ENCODE results near the gene CLIC1. TPM values are rescaled to one million over a fixed set of nuclear protein-coding genes. Genes with fewer than 3 reads are reported as not detected.

CLIC1 gene
- total RNA-seq, 4 donors from 2014 or later = 191 to 427 (median 276) TPM

- WGBS, 2 donors (ENCODE audit: low coverage in 1 of 2) = 71 to 83% methylated on average over 1 to 2 of the region's 6 CpGs
- H3K4me3 ChIP-seq = no peak overlapping the region
- H3K36me3 ChIP-seq = peaks cover 0 to 99% of the 10 kb centered on the region in 2 donors
- H3K9me3 ChIP-seq = no peaks in the 10 kb centered on the region
- ATAC-seq = no peak
- TF ChIP-seq CTCF (IDR thresholded peaks at IDR 0.05) = no peak
- TF ChIP-seq POLR2A (IDR thresholded peaks at IDR 0.05) = no peak
- TF ChIP-seq EP300 (IDR thresholded peaks at IDR 0.05) = no peak
- TF ChIP-seq POLR2AphosphoS5 (IDR thresholded peaks at IDR 0.05) = no peak
- no peaks in the 10 kb centered on the region for H3K27me3 ChIP-seq
- no peak overlapping the region for H3K27ac ChIP-seq
- H3K4me1 ChIP-seq = no peaks in the 10 kb centered on the region
These were observed 42.8 kb downstream of the CLIC1 start for GRCh38 chr6:31693535-31693934.

- Histone ChIP-seq H3K36me3 (peaks cover 0 to 100% of the 10 kb centered on the region in 2 donors), H3K4me1 (no peaks in the 10 kb centered on the region), H3K4me3 (no peak overlapping the region), H3K27me3 (no peaks in the 10 kb centered on the region), H3K27ac (no peak overlapping the region), H3K9me3 (no peaks in the 10 kb centered on the region)
- 51 to 80% methylated on average over 1 to 2 of the region's 9 CpGs for WGBS, 2 donors (ENCODE audit: low coverage in 1 of 2)
- no peak for TF ChIP-seq POLR2AphosphoS5 (IDR thresholded peaks at IDR 0.05)
- TF ChIP-seq CTCF (IDR thresholded peaks at IDR 0.05) = no peak
- no peak for TF ChIP-seq EP300 (IDR thresholded peaks at IDR 0.05)
- TF ChIP-seq POLR2A (IDR thresholded peaks at IDR 0.05) = no peak
- no peak for ATAC-seq
These were observed 43.4 kb downstream of the CLIC1 start for GRCh38 chr6:31692886-31693285.

GRCh38 chr6:31692353-31692752, 44.0 kb downstream of the CLIC1 start:
- WGBS, 2 donors (ENCODE audit: low coverage in 1 of 2) = 70 to 80% methylated on average over 2 of the region's 4 CpGs

GRCh38 chr6:31691564-31692108, 44.7 kb downstream of the CLIC1 start:
- TF ChIP-seq EP300 (IDR thresholded peaks at IDR 0.05) (no peak), CTCF (IDR thresholded peaks at IDR 0.05) (no peak), POLR2A (IDR thresholded peaks at IDR 0.05) (no peak), POLR2AphosphoS5 (IDR thresholded peaks at IDR 0.05) (no peak)
- Histone ChIP-seq H3K27me3 (no peaks in the 10 kb centered on the region), H3K36me3 (peaks cover 0 to 100% of the 10 kb centered on the region in 2 donors), H3K27ac (no peak overlapping the region), H3K4me1 (no peaks in the 10 kb centered on the region), H3K9me3 (no peaks in the 10 kb centered on the region), H3K4me3 (no peak overlapping the region)
- WGBS, 2 donors (ENCODE audit: low coverage in 1 of 2) = 80% methylated on average over 3 of the region's 12 CpGs; no CpG with 5 or more reads in 1 of the 2 donors
- ATAC-seq = no peak

More at GRCh38 chr6:31692353-31692752, 44.0 kb downstream of the CLIC1 start:
- H3K27me3 ChIP-seq = no peaks in the 10 kb centered on the region
- H3K4me1 ChIP-seq = no peaks in the 10 kb centered on the region
- no peak for TF ChIP-seq POLR2AphosphoS5 (IDR thresholded peaks at IDR 0.05)
- no peak for TF ChIP-seq POLR2A (IDR thresholded peaks at IDR 0.05)
- no peak for TF ChIP-seq CTCF (IDR thresholded peaks at IDR 0.05)
- no peak for TF ChIP-seq EP300 (IDR thresholded peaks at IDR 0.05)
- ATAC-seq = no peak
- H3K4me3 ChIP-seq = no peak overlapping the region
- peaks cover 0 to 100% of the 10 kb centered on the region in 2 donors for H3K36me3 ChIP-seq
- H3K9me3 ChIP-seq = no peaks in the 10 kb centered on the region
- no peak overlapping the region for H3K27ac ChIP-seq

- ATAC-seq = no peak
- TF ChIP-seq EP300 (IDR thresholded peaks at IDR 0.05) (no peak), POLR2AphosphoS5 (IDR thresholded peaks at IDR 0.05) (no peak), CTCF (IDR thresholded peaks at IDR 0.05) (no peak), POLR2A (IDR thresholded peaks at IDR 0.05) (no peak)
- Histone ChIP-seq H3K9me3 (no peaks in the 10 kb centered on the region), H3K27ac (no peak overlapping the region), H3K36me3 (peaks cover 0 to 100% of the 10 kb centered on the region in 2 donors), H3K4me3 (no peak overlapping the region), H3K27me3 (no peaks in the 10 kb centered on the region), H3K4me1 (no peaks in the 10 kb centered on the region)
- WGBS, 2 donors (ENCODE audit: low coverage in 1 of 2) = 71 to 84% methylated on average over 6 of the region's 6 CpGs
These were observed 45.3 kb downstream of the CLIC1 start for GRCh38 chr6:31691078-31691463.

Measured in gastroesophageal sphincter (tissue), 4 donors.